Neural cell (in vitro differentiated cells): ENCODE results near the gene PIK3C2G.

Experiments
- CTCF ChIP-seq: fragments of 450-650 bp; IDR thresholded peaks from 2 replicates; pipeline ENCODE4 v1.5.1; 2014; ENCODE audit warnings: antibody characterized with exemption, mild to moderate bottlenecking, moderate library complexity; ENCODE audit not compliant: poor library complexity, severe bottlenecking
- EP300 ChIP-seq: fragments of 450-650 bp; conservative IDR thresholded peaks from 2 replicates; pipeline ENCODE4 v1.6.1; 2014; ENCODE audit warnings: antibody characterized with exemption, mild to moderate bottlenecking, moderate library complexity; ENCODE audit not compliant: poor library complexity, severe bottlenecking
- EZH2 ChIP-seq: fragments of 200-600, 300-800 bp; shearing (Covaris generic), sonication (generic); IDR thresholded peaks from 2 replicates; pipeline ENCODE4 v1.6.1; 2014; ENCODE audit warnings: antibody characterized with exemption, low read length, borderline replicate concordance, mild to moderate bottlenecking; ENCODE audit not compliant: insufficient read depth, poor library complexity, severe bottlenecking
- MXI1 ChIP-seq: fragments of 450-650 bp; conservative IDR thresholded peaks from 2 replicates; pipeline ENCODE4 v1.6.1; 2014; ENCODE audit warnings: antibody characterized with exemption, mild to moderate bottlenecking; ENCODE audit not compliant: poor library complexity, severe bottlenecking
- POLR2AphosphoS5 ChIP-seq: IDR thresholded peaks from 2 replicates; pipeline ENCODE4 v1.6.1; 2012
- RAD21 ChIP-seq: fragments of 450-650 bp; conservative IDR thresholded peaks from 2 replicates; pipeline ENCODE4 v1.6.1; 2014; ENCODE audit warnings: antibody characterized with exemption, mild to moderate bottlenecking, moderate library complexity
- REST ChIP-seq: IDR thresholded peaks from 2 replicates; pipeline ENCODE4 v1.6.1; 2012; ENCODE audit warnings: borderline replicate concordance
- SMC3 ChIP-seq: fragments of 450-650 bp; conservative IDR thresholded peaks from 2 replicates; pipeline ENCODE4 v1.6.1; 2014; ENCODE audit warnings: antibody characterized with exemption, mild to moderate bottlenecking, moderate library complexity; ENCODE audit not compliant: poor library complexity
- TAF1 ChIP-seq: IDR thresholded peaks from 2 replicates; pipeline ENCODE4 v1.6.1; 2012; ENCODE audit warnings: low read depth

- no peak for TF ChIP-seq EZH2
- TF ChIP-seq CTCF, result no peak
- TF ChIP-seq POLR2AphosphoS5, result no peak
- TF ChIP-seq SMC3, result no peak
- TF ChIP-seq MXI1, result no peak
- no peak for TF ChIP-seq REST
- no peak for TF ChIP-seq RAD21
- TF ChIP-seq EP300, result no peak
- no peak for TF ChIP-seq TAF1
Observed at GRCh38 chr12:18431771-18432170, 170.5 kb downstream of the PIK3C2G start.
